Adrenal gland (tissue), 12 donors: Measurements from ENCODE around the gene ORMDL3. TPM values are rescaled to one million over a fixed set of nuclear protein-coding genes. Genes with fewer than 3 reads are reported as not detected.

Source experiments
- DNase-seq, 7 donors: peaks; one replicate each; pipeline ENCODE4 v3.0.0-alpha.2; 2019 to 2020
- H3K27ac ChIP-seq, 5 donors: fragments of 200-600 bp; sonication (generic) in 4 of 5; 1 replicate in 3 of 5; 2 replicates in 2 of 5; pipeline versions ENCODE4 v1.5.1 to v1.8.0; 2016 to 2020; ENCODE audit warnings: mild to moderate bottlenecking in 1 of 5
- H3K27me3 ChIP-seq: fragments of 200-600 bp; 2 replicates; pipeline ENCODE4 v1.8.0; 2021
- H3K36me3 ChIP-seq, 2 donors: fragments of 200-600 bp; replicated peaks in 1 of 2; 1 replicate in 1 of 2; 2 replicates in 1 of 2; pipeline versions ENCODE4 v1.5.1 to v1.8.0; 2018 to 2022
- H3K4me1 ChIP-seq, 2 donors: fragments of 200-600 bp; replicated peaks in 1 of 2; 1 replicate in 1 of 2; 2 replicates in 1 of 2; pipeline versions ENCODE4 v1.5.1 to v1.8.0; 2018 to 2021
- H3K4me3 ChIP-seq, 4 donors: fragments of 200-600 bp; sonication (generic) in 3 of 4; one replicate each; pipeline ENCODE4 v1.5.1; 2016 to 2018
- H3K9me3 ChIP-seq, 3 donors: fragments of 200-600 bp; sonication (generic) in 1 of 3; replicated peaks in 1 of 3; 1 replicate in 2 of 3; 2 replicates in 1 of 3; pipeline versions ENCODE4 v1.5.1 to v1.8.0; 2016 to 2021
- POLR2A ChIP-seq, 2 donors: fragments of 450-650 bp; IDR thresholded peaks; one replicate each; pipeline ENCODE4 v1.6.1; 2017; ENCODE audit warnings: antibody characterized with exemption in 2 of 2, mild to moderate bottlenecking in 2 of 2, moderate library complexity in 1 of 2
- WGBS, 4 donors: extraction: QIAGEN DNeasy Blood & Tissue Kit in 2 of 4; methylation state at CpG; one replicate each; pipeline versions ENCODE4 v1.1.5 to v1.1.7; 2013 to 2017; 5-methylcytosine and 5-hydroxymethylcytosine counted together
- intact Hi-C, 2 donors: fragments of 100-400 bp; cut with DNase I; formaldehyde crosslinking; loops; one replicate each; pipeline versions ENCODE4 v1.14.1 to v1.15.0; 2022 to 2023
- polyA plus RNA-seq, 3 donors: library from polyadenylated mRNA; stranded (reverse); fragments of 200-250 nt in 2 of 3; fragments of 350-450 nt in 1 of 3; fragmentation: Illumina TruSeq in 1 of 3; extraction: RNeasy Lipid Tissue Mini Kit (QIAGEN cat#74804) in 1 of 3; gene quantifications; one replicate each; pipeline ENCODE4 v1.2.3, GENCODE V29; 2013 to 2014
- total RNA-seq, 9 donors: library from RNA; depleted of rRNA in 4 of 9; stranded (reverse); fragments of >200 nt in 4 of 9; fragments of 120-200 nt in 1 of 9; fragmentation: NEBNext Ultra II Directional in 1 of 9; extraction: Animal tissue kit (Norgen Biotek cat#: 25700) in 1 of 9; gene quantifications; one replicate each; pipeline versions ENCODE4 v1.1.0 to v1.2.4, GENCODE V29; 2013 to 2023
- TF ChIP-seq, protein P1 (sequence below), 6 experiments: fragments of 450-650 bp in 4 of 6; fragments of 200-600 bp in 2 of 6; sonication (generic) in 1 of 6; IDR thresholded peaks; 1 replicate in 5 of 6; 2 replicates in 1 of 6; pipeline versions ENCODE4 v1.5.1 to v1.8.0; 2016 to 2021; ENCODE audit warnings: antibody characterized with exemption in 6 of 6, mild to moderate bottlenecking in 2 of 6, moderate library complexity in 1 of 6
- donor health status: healthy with polysubstance abuse.
- donor health status: Bipolar disorder and iron deficiency.
- donor health status: DM: yes; HTN: yes; CAD: no.
- donor health status: DM: no; HTN: no; CAD: no.
- donor health status: DM: no; HTN: no; CAD: no.
- donor health status: DM: yes; HTN: yes; CAD: no.

ORMDL3 gene
- total and polyA plus RNA-seq, 12 donors, result 29.1 to 102 (median 51.9) TPM

DNA sequence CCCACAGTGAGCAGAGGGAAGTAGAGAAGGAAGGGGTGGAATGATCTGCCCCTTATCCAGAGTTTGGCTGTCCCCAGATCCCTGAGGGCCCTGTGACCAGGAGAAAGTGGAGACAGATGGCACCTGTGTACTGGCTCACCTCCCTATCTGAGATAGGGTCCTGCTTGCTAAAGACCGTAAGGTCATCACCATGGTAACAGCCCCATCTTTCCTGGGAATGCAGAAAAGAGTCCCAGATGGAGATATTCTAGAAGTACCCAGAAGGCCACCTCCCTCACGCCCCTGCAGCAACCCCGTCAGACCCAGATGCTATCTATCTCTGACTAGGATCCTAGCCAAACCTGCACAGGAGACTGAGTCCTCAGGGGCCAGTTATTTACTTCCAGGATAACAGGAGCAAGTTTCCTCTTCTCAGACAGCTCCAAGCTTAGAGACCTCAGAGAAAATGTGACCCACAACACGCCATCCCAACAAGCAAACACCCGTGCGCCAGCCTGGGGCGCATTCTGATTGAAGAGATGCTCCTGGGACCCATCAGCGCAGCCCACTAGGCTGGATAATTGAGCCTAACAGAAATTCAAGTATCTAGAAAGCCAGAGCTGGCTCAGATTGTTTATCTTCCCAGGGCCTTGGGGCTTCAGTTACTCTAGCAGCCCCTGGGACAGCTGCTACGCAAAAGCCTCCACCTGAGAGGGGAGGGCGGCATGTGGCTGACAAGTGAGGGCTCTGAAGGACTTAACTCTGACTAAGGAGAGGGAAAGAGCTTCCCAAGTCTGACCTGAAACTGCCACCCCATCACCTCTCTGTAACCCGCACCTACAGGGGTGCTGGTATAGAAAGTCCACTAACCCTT lies 1.9 kb downstream of the ORMDL3 start:
- Histone ChIP-seq H3K4me3 (no peak overlapping the region), H3K4me1 (peaks cover 19 to 38% of the 10 kb centered on the region in 2 donors), H3K27ac (no peak overlapping the region), H3K27me3 (no peaks in the 10 kb centered on the region), H3K36me3 (peaks cover 0 to 29% of the 10 kb centered on the region in 2 donors), H3K9me3 (no peaks in the 10 kb centered on the region)
- DNase-seq, result no peak
- intact Hi-C loops, result no loop called here
- TF ChIP-seq, protein P1, sequence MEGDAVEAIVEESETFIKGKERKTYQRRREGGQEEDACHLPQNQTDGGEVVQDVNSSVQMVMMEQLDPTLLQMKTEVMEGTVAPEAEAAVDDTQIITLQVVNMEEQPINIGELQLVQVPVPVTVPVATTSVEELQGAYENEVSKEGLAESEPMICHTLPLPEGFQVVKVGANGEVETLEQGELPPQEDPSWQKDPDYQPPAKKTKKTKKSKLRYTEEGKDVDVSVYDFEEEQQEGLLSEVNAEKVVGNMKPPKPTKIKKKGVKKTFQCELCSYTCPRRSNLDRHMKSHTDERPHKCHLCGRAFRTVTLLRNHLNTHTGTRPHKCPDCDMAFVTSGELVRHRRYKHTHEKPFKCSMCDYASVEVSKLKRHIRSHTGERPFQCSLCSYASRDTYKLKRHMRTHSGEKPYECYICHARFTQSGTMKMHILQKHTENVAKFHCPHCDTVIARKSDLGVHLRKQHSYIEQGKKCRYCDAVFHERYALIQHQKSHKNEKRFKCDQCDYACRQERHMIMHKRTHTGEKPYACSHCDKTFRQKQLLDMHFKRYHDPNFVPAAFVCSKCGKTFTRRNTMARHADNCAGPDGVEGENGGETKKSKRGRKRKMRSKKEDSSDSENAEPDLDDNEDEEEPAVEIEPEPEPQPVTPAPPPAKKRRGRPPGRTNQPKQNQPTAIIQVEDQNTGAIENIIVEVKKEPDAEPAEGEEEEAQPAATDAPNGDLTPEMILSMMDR (IDR thresholded peaks at IDR 0.05), result no peak
- TF ChIP-seq POLR2A (IDR thresholded peaks at IDR 0.05), result no peak
- WGBS, 4 donors, result 78 to 86% (median 83%) methylated on average over 8 to 11 of the region's 11 CpGs

DNA sequence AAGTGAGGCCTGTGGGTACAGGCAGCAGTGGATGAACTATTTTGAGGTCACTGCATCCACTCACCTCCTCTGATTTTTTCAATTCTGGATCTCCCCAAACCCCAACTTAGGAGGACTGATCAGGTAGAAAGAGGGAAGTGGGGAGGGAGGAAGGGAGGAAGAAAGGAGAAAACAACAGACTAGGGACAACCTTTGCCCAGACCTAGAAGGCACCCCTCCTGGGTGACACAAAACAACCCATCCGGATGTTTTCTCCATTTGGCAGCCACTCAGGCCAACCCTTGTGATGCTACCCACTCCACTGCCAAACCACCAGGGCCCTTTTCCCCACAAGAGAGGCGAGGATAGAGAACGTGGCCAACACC lies 2.7 kb downstream of the ORMDL3 start:
- 68 to 96% (median 84%) methylated on average over 3 of the region's 3 CpGs for WGBS, 4 donors
- intact Hi-C loops, result no loop called here
- H3K36me3 ChIP-seq, result peaks cover 0 to 29% of the 10 kb centered on the region in 2 donors
- H3K27me3 ChIP-seq, result no peaks in the 10 kb centered on the region
- H3K4me1 ChIP-seq, result peaks cover 19 to 35% of the 10 kb centered on the region in 2 donors
- no peak for DNase-seq
- no peak overlapping the region for H3K4me3 ChIP-seq
- no peaks in the 10 kb centered on the region for H3K9me3 ChIP-seq
- H3K27ac ChIP-seq, result peak overlapping the region in 1 of 5 donors; percentile 28
- no peak for TF ChIP-seq POLR2A (IDR thresholded peaks at IDR 0.05)
- TF ChIP-seq, protein P1 (IDR thresholded peaks at IDR 0.05), result no peak

DNA sequence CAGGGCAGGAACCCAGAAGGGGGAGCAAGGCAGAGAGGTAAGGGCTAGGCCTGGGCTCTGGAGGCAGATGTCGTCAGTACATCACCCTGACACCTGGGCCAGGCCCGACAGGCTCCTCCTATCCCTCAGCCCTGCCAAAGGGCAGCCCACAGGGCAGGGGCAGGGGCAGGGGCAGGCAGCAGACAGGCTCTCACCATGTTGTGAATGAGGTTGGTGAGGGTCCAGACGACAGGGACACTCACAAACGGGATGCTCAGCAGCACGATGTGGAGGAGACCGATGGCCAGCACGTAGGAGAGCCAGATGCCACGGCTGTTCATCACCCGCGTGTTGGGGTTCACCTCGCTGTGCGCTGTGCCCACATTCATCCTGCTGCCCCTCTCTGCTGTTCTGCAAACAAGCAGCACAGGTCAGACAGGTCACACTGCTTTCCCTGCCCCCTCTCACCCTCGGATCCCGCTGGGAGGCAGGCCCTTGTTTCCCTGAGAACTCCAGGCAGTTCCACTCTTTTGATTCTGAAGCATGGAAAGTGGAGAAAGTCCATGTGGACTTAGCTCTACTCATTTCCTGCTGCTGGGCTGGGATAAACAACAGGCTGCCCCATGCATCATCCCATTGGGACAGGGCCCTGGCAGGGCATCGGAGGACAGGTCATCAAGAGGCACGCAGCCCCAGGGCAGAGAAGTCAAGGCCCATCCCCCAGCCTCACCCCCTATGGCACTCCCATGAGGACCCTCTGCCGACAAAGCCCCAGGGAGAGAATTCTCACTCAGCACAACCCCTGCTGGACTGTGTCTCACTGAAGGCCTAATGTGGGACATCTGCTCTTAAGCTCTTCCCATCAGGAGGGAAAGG lies 3.3 kb downstream of the ORMDL3 start:
- no peaks in the 10 kb centered on the region for H3K9me3 ChIP-seq
- peaks cover 0 to 29% of the 10 kb centered on the region in 2 donors for H3K36me3 ChIP-seq
- intact Hi-C loops, result no loop called here
- no peak for DNase-seq
- H3K27me3 ChIP-seq, result no peaks in the 10 kb centered on the region
- WGBS, 4 donors, result 78 to 87% (median 81%) methylated on average over 9 to 17 of the region's 17 CpGs
- peaks cover 19 to 29% of the 10 kb centered on the region in 2 donors for H3K4me1 ChIP-seq
- H3K4me3 ChIP-seq, result no peak overlapping the region
- no peak for TF ChIP-seq POLR2A (IDR thresholded peaks at IDR 0.05)
- TF ChIP-seq, protein P1 (IDR thresholded peaks at IDR 0.05), result no peak
- no peak overlapping the region for H3K27ac ChIP-seq

DNA sequence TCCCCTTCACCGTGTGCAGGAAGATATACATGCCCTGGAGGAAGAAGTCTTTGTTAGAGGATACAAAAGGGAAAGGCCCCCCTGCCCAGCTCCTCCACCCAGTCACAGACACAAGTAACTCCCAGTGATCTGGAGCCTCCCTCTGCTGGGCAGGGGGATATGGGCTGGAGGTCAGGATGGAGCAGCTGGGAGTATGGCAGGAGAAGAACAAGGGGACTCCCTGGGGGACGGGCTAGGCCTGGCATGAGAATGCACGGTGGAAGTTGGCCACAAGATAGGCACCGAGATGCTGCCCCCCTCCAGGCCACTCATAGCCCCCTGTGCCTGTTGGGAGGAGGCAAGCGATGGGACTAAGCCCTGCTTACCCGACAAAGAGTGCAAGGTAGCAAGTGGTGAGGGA lies 4.2 kb downstream of the ORMDL3 start:
- intact Hi-C loops, result no loop called here
- TF ChIP-seq POLR2A (IDR thresholded peaks at IDR 0.05), result no peak
- TF ChIP-seq, protein P1 (IDR thresholded peaks at IDR 0.05), result no peak
- WGBS, 4 donors, result 85 to 96% (median 94%) methylated on average over 5 to 6 of the region's 6 CpGs

More for the DNA sequence above, 4.2 kb downstream of the ORMDL3 start:
- Histone ChIP-seq H3K9me3 (no peaks in the 10 kb centered on the region), H3K27me3 (no peaks in the 10 kb centered on the region), H3K27ac (no peak overlapping the region), H3K4me1 (peaks cover 12 to 20% of the 10 kb centered on the region in 2 donors), H3K4me3 (no peak overlapping the region), H3K36me3 (peaks cover 0 to 29% of the 10 kb centered on the region in 2 donors)
- DNase-seq, result no peak
